NCI-H128 (cell line): Measurements from ENCODE around the gene SRP68.
"Not testable (repeated sequence)": the region's sequence is repeated elsewhere in the genome, so short reads cannot be mapped to it uniquely, and the experiment has no call there.

Experiments
- DNase-seq: peaks from one replicate; lab custom pipeline; 2025; ENCODE audit not compliant: unreplicated experiment; lab: John Stamatoyannopoulos, UW

SRP68 gene

DNA sequence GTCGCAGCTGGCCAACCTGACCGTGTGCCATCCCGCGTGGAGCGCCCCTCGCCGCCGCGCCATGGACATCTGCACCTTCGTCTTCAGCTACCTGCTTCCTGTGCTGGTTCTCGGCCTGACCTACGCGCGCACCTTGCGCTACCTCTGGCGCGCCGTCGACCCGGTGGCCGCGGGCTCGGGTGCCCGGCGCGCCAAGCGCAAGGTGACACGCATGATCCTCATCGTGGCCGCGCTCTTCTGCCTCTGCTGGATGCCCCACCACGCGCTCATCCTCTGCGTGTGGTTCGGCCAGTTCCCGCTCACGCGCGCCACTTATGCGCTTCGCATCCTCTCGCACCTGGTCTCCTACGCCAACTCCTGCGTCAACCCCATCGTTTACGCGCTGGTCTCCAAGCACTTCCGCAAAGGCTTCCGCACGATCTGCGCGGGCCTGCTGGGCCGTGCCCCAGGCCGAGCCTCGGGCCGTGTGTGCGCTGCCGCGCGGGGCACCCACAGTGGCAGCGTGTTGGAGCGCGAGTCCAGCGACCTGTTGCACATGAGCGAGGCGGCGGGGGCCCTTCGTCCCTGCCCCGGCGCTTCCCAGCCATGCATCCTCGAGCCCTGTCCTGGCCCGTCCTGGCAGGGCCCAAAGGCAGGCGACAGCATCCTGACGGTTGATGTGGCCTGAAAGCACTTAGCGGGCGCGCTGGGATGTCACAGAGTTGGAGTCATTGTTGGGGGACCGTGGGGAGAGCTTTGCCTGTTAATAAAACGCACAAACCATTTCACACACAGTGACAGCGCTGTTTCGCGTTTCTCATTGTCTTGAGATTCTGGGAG, 4.7 kb upstream of the SRP68 start:
- DNase-seq = no peak

DNA sequence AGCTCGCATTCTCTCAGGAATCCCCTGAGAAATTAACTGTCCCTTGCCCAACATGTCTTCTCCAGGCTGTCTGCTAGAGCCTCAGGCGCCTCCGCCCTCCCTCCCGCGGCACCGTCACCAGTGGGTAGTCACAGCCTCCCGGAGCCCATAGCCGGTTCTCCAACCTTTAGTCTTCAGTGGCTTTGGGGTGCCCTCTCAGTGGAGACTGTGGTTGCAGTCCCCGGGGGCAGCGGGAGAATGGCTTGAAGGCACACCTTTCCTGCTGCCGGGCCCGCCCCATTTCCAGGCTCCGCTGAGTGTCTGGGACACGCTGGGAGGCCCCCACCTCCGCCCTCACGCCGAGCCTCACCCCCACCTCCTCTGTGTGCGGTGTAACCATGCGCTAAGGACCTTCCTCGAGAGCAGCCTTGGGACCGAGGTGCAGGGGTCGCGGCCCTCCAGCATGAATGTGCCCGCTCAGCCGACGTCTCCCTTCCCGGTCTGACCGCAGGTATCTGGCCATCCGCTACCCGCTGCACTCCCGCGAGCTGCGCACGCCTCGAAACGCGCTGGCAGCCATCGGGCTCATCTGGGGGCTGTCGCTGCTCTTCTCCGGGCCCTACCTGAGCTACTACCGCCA, 3.9 kb upstream of the SRP68 start:
- DNase-seq = no peak

DNA sequence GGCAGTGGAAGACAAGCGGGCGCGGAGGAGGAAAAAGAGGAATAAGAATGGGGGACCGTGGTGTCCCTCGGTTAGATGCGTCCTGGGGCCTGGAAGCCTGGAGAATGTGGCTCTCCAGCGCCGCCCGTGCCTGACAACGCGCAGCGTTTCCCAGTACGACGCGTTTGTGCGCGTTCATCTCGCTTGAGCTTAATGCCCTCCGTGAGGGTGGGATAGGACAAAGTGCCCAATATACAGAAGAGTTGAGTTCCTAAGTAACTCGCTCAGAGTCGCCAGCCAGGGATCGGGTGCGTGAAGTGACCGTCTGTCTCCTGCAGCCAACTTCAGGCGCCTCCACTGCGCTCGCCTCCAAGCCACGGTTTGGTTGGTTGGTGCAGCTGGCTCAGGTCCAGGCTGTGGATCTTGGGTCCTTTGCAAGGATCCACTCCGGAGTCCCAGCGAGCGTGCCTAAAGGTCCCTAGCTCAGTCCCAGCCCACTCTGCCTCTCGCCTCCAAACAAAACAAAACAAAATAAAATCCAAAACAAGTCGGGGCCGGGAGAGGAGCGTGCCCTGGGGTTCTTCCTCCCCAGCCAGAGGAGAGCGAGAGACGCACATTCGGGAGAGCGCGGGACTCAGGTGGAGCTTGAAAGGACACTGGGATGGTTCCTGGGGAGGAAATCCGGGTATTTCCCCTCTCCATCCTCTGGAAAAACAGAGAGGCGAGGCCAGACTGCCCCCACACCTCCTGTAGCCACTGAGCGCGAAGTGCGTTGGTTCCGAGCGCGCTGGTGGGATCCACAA, 3.2 kb upstream of the SRP68 start:
- no peak for DNase-seq

DNA sequence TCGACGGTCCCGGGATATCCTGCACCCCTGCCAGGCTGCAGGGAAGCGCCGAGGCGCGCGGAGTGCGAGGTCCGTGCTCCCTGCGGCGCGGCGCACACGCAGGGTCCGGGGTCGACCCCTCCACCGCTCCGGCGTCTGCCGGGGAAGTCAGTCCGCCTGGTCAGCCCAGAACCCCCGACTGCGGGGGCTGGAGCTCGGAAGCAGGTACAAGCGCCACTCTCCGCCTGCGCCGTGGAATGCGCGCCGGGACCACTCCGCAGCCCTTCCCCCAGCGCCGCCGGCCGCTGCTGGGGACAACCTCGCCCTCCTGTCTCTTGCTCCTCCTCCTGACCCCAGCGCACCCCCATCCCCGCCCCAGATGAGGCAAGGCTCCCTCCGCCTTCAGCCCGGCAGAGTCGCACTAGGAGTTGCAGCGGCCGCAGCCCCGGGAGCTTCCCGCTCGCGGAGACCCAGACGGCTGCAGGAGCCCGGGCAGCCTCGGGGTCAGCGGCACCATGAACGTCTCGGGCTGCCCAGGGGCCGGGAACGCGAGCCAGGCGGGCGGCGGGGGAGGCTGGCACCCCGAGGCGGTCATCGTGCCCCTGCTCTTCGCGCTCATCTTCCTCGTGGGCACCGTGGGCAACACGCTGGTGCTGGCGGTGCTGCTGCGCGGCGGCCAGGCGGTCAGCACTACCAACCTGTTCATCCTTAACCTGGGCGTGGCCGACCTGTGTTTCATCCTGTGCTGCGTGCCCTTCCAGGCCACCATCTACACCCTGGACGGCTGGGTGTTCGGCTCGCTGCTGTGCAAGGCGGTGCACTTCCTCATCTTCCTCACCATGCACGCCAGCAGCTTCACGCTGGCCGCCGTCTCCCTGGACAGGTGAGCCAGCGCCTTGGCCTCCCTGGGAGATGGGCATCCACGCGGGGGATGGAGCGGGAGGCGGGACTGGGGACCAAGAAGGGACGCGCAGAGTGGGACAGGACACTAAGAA, 2.4 kb upstream of the SRP68 start, which contains the start of gene GALR2:
Gene GALR2, plus strand, starts transcription at position 392 of the 974 bp plus-strand sequence. Its CDS starts 103 bp downstream, at position 495.
- DNase-seq = no peak

GRCh38 chr17:76071531-76072147, 678 bp downstream of the SRP68 start:
- DNase-seq = no peak

DNA sequence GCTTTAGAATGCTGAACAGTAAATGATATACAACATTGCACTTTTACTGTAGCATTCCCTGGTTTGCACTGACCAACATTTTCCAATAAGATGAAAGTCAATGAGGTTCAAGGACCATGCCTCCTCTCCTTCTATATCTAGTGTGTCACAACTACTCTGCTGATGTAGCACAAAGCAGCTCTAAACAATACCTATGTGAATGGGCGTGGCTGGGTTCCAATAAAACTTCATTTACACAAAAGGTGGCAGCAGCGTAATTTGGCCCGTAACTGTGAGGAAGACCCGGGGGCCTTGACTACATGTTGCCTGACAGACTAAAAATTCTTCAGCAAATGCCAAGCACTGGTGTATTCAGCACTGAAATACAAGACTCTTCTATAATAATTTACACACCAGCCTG, 6.5 kb downstream of the SRP68 start:
- DNase-seq = no peak

DNA sequence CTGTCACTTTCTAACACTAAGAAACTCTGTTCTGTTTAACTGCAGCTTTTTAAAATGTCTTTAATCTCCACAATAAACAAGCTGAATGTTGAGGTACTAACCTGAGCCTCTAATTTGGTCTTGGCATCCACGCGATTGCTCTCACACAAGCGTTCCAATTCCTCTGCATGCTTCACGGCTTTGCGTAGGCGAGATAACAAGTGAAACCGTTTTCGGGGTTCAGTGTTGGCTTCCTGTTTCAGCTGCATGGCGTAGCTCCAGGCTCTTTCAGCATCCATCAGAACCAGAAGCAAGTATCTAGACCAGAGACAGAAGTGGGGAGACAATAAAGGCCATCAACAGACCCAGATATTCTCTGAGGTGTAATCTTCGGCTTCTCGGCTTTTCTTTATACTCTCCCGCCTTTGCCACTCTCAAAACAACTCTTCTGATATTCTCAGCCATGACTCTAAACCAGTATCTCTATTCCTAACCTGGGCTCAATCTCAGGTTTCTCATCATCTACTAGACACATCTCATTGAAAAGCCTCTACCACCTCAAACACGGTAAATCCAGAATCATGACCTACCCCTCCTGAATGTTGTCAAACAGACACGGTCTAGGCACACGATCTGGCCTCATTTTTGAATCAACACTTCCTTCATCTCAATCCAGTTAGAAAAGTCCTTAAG, 8.3 kb downstream of the SRP68 start:
- DNase-seq = no peak

GRCh38 chr17:76058264-76058663, 14.1 kb downstream of the SRP68 start:
- DNase-seq = not testable (repeated sequence)

GRCh38 chr17:76056882-76057281, 15.4 kb downstream of the SRP68 start:
- no peak for DNase-seq

- DNase-seq = no peak
Observed at GRCh38 chr17:76054112-76054476, 18.2 kb downstream of the SRP68 start.

DNA sequence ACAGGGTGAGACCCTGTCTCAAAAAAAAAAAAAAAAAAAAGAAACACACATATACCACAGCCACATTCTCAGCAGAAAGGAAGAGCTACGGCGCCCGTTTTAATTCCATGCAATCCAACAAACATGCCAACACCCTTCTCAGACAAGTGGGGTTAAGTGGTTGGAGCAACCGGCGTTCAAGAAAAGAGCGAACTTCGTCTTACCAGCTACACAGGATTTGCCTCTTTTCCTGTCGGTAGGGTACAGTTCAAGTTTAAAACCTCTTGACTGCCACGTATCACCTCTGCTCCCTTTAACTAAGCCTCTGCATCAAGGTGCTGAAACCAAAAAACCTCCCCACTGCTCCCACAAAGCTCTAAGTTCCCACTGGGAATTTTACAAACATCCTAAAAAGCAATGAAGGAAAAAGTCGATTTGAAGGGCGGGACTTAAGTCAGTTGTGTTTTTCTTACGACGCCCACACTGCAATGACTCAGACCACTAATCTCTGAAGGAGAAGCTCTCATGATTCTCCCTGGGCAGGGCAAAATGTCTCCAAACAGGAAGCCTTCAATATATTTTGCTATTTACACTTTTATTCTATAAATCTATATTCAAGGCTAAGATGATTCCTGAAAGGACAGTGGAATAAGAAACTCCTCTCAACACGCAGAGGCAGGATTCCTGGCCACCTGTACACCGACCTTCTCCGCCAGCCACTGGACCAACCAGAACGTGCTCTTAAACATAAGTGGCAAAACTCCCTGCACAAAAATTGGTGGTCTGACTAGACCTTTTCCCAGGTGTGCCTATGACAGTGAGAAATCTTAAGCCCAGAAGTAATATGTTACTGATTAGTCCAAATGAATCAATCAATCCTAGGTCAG, 18.8 kb downstream of the SRP68 start:
- no peak for DNase-seq

GRCh38 chr17:76051561-76051960, 20.8 kb downstream of the SRP68 start:
- DNase-seq = no peak

GRCh38 chr17:76050538-76051467, 21.5 kb downstream of the SRP68 start:
- no peak for DNase-seq

DNA sequence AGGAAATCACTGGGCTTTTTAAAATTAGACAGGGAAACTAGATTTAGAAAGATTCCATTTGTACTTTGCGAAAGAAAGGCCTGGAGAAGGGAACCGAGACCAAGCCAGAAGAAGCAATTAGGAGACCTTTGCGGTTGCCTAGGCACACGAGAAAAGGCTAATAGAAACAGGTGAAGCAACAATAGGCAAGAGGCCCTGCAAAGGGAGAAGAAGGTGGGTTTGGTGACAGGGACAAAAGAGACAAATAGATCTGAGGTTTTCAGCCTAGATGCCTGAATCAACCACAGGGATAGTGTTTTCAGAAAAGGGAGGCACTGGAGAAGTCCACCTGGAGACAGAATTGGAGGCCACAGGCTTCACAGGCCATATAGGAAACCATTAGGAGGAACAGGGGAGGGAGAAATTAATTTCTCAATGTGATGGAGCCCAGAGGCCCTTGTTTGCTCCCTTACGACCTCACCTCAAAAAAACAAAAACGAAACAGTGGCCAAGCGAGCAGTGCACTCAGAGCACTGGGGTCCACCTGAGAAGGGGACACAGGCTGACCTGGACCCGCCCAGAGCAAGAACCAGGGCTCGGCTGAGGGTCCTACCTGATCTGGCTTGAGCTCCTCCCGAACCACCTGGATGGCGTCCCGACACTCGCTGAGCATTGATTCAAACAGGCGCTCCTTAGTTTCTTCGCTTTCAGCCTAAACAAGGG, 22.3 kb downstream of the SRP68 start:
- DNase-seq = no peak

- no peak for DNase-seq
Observed at GRCh38 chr17:76049239-76049638, 23.1 kb downstream of the SRP68 start.

DNA sequence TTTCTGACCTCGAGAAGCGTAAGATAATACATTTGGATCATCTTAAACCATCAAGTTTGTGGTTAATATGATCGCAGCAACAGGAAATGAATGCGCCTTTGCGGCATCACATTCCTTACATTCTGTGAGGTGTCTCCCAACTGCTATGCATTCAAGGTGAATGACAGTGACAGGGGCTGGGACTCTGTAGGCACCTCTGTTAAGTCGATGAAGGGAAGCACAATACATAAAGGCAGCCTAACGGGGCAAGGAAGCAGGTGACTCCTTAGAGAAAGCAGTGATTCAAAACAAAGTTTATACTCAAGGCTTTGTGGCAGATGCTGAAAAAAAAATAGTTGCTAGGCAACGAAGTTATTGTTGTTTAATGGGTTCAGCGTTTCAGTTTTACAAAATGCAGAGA, 23.6 kb downstream of the SRP68 start:
- DNase-seq = no peak

GRCh38 chr17:76048025-76048605, 24.2 kb downstream of the SRP68 start:
- no peak for DNase-seq
